K562 (cell line): Measurements from ENCODE around the gene TYRP1. TPM values are rescaled to one million over a fixed set of nuclear protein-coding genes. Genes with fewer than 3 reads are reported as not detected.

ENCODE experiments used
- ATAC-seq: fragments of 200-7000 bp; cut with Tn5 transposase; 3 replicates; pipeline ENCODE4 v1.9.1; 2020; ENCODE audit warnings: moderate library complexity
- BruUV-seq: library from RNA; stranded (reverse); fragments of 400-500 nt; replicated peaks from 2 replicates; lab custom pipeline; 2021; lab: Mats Ljungman, UMichigan
- CTCF ChIA-PET: fragments of 300-600 bp; formaldehyde crosslinking; extraction: SDS; loops from one replicate; lab custom pipeline; 2021; ENCODE audit warnings: low intra/inter-chr PET ratio; lab: Yijun Ruan, JAX
- POLR2A ChIA-PET: fragments of 300-600, 350-650 bp; sonication (Branson Sonifier 250); formaldehyde crosslinking; extraction: SDS; loops from one replicate; lab custom pipeline; 2021; ENCODE audit warnings: antibody characterized with exemption, inconsistent platforms; lab: Yijun Ruan, JAX
- DNase-seq, 4 experiments: peaks; one replicate each; pipeline versions ENCODE4 v3.0.0 to v3.0.0-alpha.2; 2011 to 2018; ENCODE audit warnings: low spot score in 3 of 4, mixed read lengths in 3 of 4; ENCODE audit errors: extremely low read depth in 1 of 4
- FAIRE-seq: peaks from 2 replicates; lab custom pipeline; 2011; peaks lifted over from hg19 to GRCh38; lab: Jason Lieb, UNC
- H2AFZ ChIP-seq: 2 replicates; pipeline ENCODE4 v1.6.0; 2011; ENCODE audit warnings: low read depth, low read length, control low read depth, inconsistent platforms
- H3K27ac ChIP-seq: fragments of 200-600 bp; 3 replicates; pipeline ENCODE4 v1.8.0; 2011; ENCODE audit warnings: low read depth, mild to moderate bottlenecking, control low read depth, inconsistent platforms, low read length, moderate library complexity, mixed read lengths; ENCODE audit errors: extremely low read depth
- H3K27me3 ChIP-seq, 2 experiments: fragments of 300-600 bp in 1 of 2; 2 replicates in 1 of 2; 3 replicates in 1 of 2; pipeline versions ENCODE4 v1.6.0 to v1.8.0; 2011; ENCODE audit warnings: inconsistent platforms in 2 of 2, low read length in 2 of 2, mild to moderate bottlenecking in 1 of 2, mixed read lengths in 1 of 2, moderate library complexity in 1 of 2; ENCODE audit not compliant: control insufficient read depth in 2 of 2, insufficient read depth in 2 of 2
- H3K36me3 ChIP-seq: fragments of 300-600 bp; 3 replicates; pipeline ENCODE4 v1.8.0; 2011; ENCODE audit warnings: mild to moderate bottlenecking, low read length, inconsistent platforms; ENCODE audit not compliant: control insufficient read depth, insufficient read depth
- H3K4me1 ChIP-seq, 2 experiments: fragments of 200-600 bp in 1 of 2; replicated peaks in 1 of 2; 2 replicates in 1 of 2; 3 replicates in 1 of 2; pipeline versions ENCODE4 v1.5.1 to v1.8.0; 2011; ENCODE audit warnings: inconsistent platforms in 2 of 2, low read length in 2 of 2, mild to moderate bottlenecking in 1 of 2, mixed read lengths in 1 of 2, moderate library complexity in 1 of 2; ENCODE audit not compliant: control insufficient read depth in 2 of 2, insufficient read depth in 2 of 2
- H3K4me2 ChIP-seq: 2 replicates; pipeline ENCODE4 v1.6.1; 2011; ENCODE audit warnings: low read length, control low read depth, inconsistent platforms, mixed read lengths; ENCODE audit not compliant: insufficient read depth
- H3K4me3 ChIP-seq: fragments of 200-600 bp; sonication (generic), shearing (Covaris generic); 2 replicates; pipeline ENCODE4 v1.5.1; 2016; ENCODE audit warnings: control low read depth, inconsistent platforms
- H3K79me2 ChIP-seq: fragments of 200-600 bp; 3 replicates; pipeline ENCODE4 v1.8.0; 2011; ENCODE audit warnings: low read length, inconsistent platforms; ENCODE audit not compliant: control insufficient read depth, insufficient read depth
- H3K9ac ChIP-seq, 2 experiments: 2 replicates each; pipeline versions ENCODE4 v1.6.0 to v1.6.1; 2011; ENCODE audit warnings: low read depth in 2 of 2, low read length in 2 of 2, control low read depth in 1 of 2, inconsistent platforms in 1 of 2, mild to moderate bottlenecking in 1 of 2, mixed read lengths in 1 of 2; ENCODE audit not compliant: insufficient read depth in 1 of 2
- H3K9me1 ChIP-seq: one replicate; pipeline ENCODE4 v1.6.0; 2011; ENCODE audit warnings: inconsistent platforms, mild to moderate bottlenecking, low read length, moderate library complexity; ENCODE audit not compliant: control insufficient read depth, insufficient read depth
- H3K9me3 ChIP-seq: replicated peaks from 2 replicates; pipeline ENCODE4 v1.5.1; 2011; ENCODE audit warnings: low read depth, low read length, inconsistent platforms; ENCODE audit not compliant: control insufficient read depth, insufficient read depth
- H4K20me1 ChIP-seq: replicated peaks from 2 replicates; pipeline ENCODE4 v1.6.1; 2011; ENCODE audit warnings: low read length, inconsistent platforms, mixed read lengths; ENCODE audit not compliant: control insufficient read depth, insufficient read depth
- ADNP ChIP-seq: fragments of 200-800 bp; sonication (Bioruptor generic); IDR thresholded peaks from 2 replicates; pipeline ENCODE4 v1.6.1; 2016; ENCODE audit warnings: missing genetic modification characterization, missing compliant biosample characterization
- MTA3 ChIP-seq: fragments of 450-650 bp; formaldehyde crosslinking; IDR thresholded peaks from 2 replicates; pipeline ENCODE4 v1.6.1; 2017; ENCODE audit warnings: mild to moderate bottlenecking, borderline replicate concordance
- SRSF7 ChIP-seq: fragments of 200-400 bp; formaldehyde crosslinking; optimal IDR thresholded peaks from 2 replicates; pipeline ENCODE3; 2017; ENCODE audit warnings: mild to moderate bottlenecking, low read depth, low read length
- ZNF24 ChIP-seq: fragments of 450-650 bp; IDR thresholded peaks from 2 replicates; pipeline ENCODE4 v1.6.1; 2016
- WGBS: fragments of 100-300 bp; shearing (Covaris generic); methylation state at CpG from one replicate; pipeline ENCODE4 v1.1.6; 2016; ENCODE audit warnings: low coverage, mixed read lengths; ENCODE audit not compliant: insufficient coverage; ENCODE audit errors: missing lambda C conversion rate; 5-methylcytosine and 5-hydroxymethylcytosine counted together
- in situ Hi-C: fragments of 300-500 bp; cut with MboI; formaldehyde crosslinking; loops from 4 replicates; pipeline ENCODE4 v1.15.0; 2018; ENCODE audit warnings: inconsistent platforms, mixed read lengths
- intact Hi-C: fragments of 100-400 bp; cut with micrococcal nuclease; formaldehyde crosslinking; loops from 2 replicates; pipeline ENCODE4 v1.14.2; 2022
- polyA plus RNA-seq, 8 experiments: library from polyadenylated mRNA; depleted of rRNA in 4 of 8; stranded (reverse) in 5 of 8; unstranded in 3 of 8; fragments of >200 nt; fragmentation: Nextera tagmentation in 2 of 8; fragmentation: Illumina TruSeq in 1 of 8; extraction: Ambion mirVana in 2 of 8; extraction: Trizol in 1 of 8; gene quantifications; 2 replicates each; pipeline versions ENCODE4 v1.2.1 to v1.2.3, GENCODE V29; 2011 to 2014; ENCODE audit warnings: inconsistent platforms in 1 of 8, missing spikeins in 1 of 8
- total RNA-seq, 7 experiments: library from RNA; depleted of rRNA in 6 of 7; stranded (reverse); fragments of >200 nt in 6 of 7; fragmentation: Illumina TruSeq in 2 of 7; extraction: Trizol in 2 of 7; gene quantifications; 2 replicates each; pipeline versions ENCODE4 v1.2.1 to v1.2.3, GENCODE V29; 2011 to 2021; ENCODE audit warnings: low replicate concordance in 1 of 7
- TF ChIP-seq, protein P1 (sequence below): sonication (generic); formaldehyde crosslinking; IDR thresholded peaks from 2 replicates; pipeline ENCODE4 v1.5.0; 2020; ENCODE audit warnings: missing genetic modification reagents

Gene TYRP1
- total and polyA plus RNA-seq, 9 of the 15 experiments (the other 6 are each of a cell fraction or from before 2014, with no cell fraction given) = not detected

GRCh38 chr9:12684974-12685373, 8.2 kb upstream of the TYRP1 start:
- Histone ChIP-seq H2AFZ (no peak overlapping the region), H3K27ac (no peak overlapping the region), H3K79me2 (no peaks in the 10 kb centered on the region), H3K4me2 (no peak overlapping the region), H3K9ac (no peak overlapping the region), H3K36me3 (no peaks in the 10 kb centered on the region), H4K20me1 (no peaks in the 10 kb centered on the region), H3K4me1 (no peaks in the 10 kb centered on the region), H3K9me1 (no peaks in the 10 kb centered on the region), H3K27me3 (no peaks in the 10 kb centered on the region), H3K9me3 (no peaks in the 10 kb centered on the region), H3K4me3 (no peak overlapping the region)
- intact Hi-C loops = no loop called here
- in situ Hi-C loops = no loop called here
- TF ChIP-seq ADNP = no peak
- no peak for DNase-seq
- FAIRE-seq = no peak
- CTCF ChIA-PET = no interaction called here
- WGBS = 0% methylated on average over 1 of the region's 1 CpG
- BruUV-seq = no TSS peak
- POLR2A ChIA-PET = no interaction called here
- no peak for ATAC-seq

- in situ Hi-C loops = no loop called here
- Histone ChIP-seq H3K9me3 (no peaks in the 10 kb centered on the region), H4K20me1 (no peaks in the 10 kb centered on the region), H3K27me3 (no peaks in the 10 kb centered on the region), H3K36me3 (no peaks in the 10 kb centered on the region), H2AFZ (no peak overlapping the region), H3K79me2 (no peaks in the 10 kb centered on the region), H3K4me3 (no peak overlapping the region), H3K9me1 (no peaks in the 10 kb centered on the region), H3K9ac (no peak overlapping the region), H3K27ac (no peak overlapping the region), H3K4me1 (no peaks in the 10 kb centered on the region), H3K4me2 (no peak overlapping the region)
- no TSS peak for BruUV-seq
- intact Hi-C loops = no loop called here
- no peak for FAIRE-seq
- no peak for TF ChIP-seq MTA3
- TF ChIP-seq, protein P1, sequence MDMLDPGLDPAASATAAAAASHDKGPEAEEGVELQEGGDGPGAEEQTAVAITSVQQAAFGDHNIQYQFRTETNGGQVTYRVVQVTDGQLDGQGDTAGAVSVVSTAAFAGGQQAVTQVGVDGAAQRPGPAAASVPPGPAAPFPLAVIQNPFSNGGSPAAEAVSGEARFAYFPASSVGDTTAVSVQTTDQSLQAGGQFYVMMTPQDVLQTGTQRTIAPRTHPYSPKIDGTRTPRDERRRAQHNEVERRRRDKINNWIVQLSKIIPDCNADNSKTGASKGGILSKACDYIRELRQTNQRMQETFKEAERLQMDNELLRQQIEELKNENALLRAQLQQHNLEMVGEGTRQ = no peak
- TF ChIP-seq SRSF7 = no peak
- TF ChIP-seq ZNF24 = no peak
- 0% methylated on average over 1 of the region's 1 CpG for WGBS
- POLR2A ChIA-PET = no interaction called here
- ATAC-seq = no peak
- DNase-seq = no peak
- CTCF ChIA-PET = no interaction called here
These were observed 4.0 kb upstream of the TYRP1 start for GRCh38 chr9:12689233-12689632.
